Subcutaneous abdominal adipose tissue (tissue), 5 donors: ENCODE measurements around the gene ZNF761.
"Not testable (repeated sequence)": the region's sequence is repeated elsewhere in the genome, so short reads cannot be mapped to it uniquely, and the experiment has no call there.

Experiments used
- H3K27ac ChIP-seq: one replicate; pipeline ENCODE4 v1.7.0; 2013; ENCODE audit warnings: low read depth, mild to moderate bottlenecking, inconsistent platforms, low read length, moderate library complexity
- H3K27me3 ChIP-seq, 5 donors: one replicate each; pipeline ENCODE4 v1.7.0; 2013; ENCODE audit warnings: low read length in 5 of 5, inconsistent platforms in 1 of 5; ENCODE audit not compliant: control insufficient read depth in 5 of 5, insufficient read depth in 4 of 5
- H3K36me3 ChIP-seq, 5 donors: one replicate each; pipeline ENCODE4 v1.7.0; 2013; ENCODE audit warnings: low read length in 5 of 5; ENCODE audit not compliant: control insufficient read depth in 5 of 5, insufficient read depth in 5 of 5
- H3K4me1 ChIP-seq, 5 donors: one replicate each; pipeline ENCODE4 v1.7.0; 2013; ENCODE audit warnings: low read length in 5 of 5, mild to moderate bottlenecking in 3 of 5, moderate library complexity in 1 of 5; ENCODE audit not compliant: control insufficient read depth in 5 of 5, insufficient read depth in 5 of 5
- H3K4me3 ChIP-seq, 5 donors: one replicate each; pipeline ENCODE4 v1.7.0; 2013; ENCODE audit warnings: low read length in 5 of 5, low read depth in 1 of 5
- H3K9ac ChIP-seq, 5 donors: one replicate each; pipeline ENCODE4 v1.7.0; 2013; ENCODE audit warnings: low read length in 5 of 5, mild to moderate bottlenecking in 4 of 5, moderate library complexity in 3 of 5
- H3K9me3 ChIP-seq, 5 donors: one replicate each; pipeline ENCODE4 v1.7.0; 2013; ENCODE audit warnings: low read length in 5 of 5; ENCODE audit not compliant: control insufficient read depth in 5 of 5
- donor health status: healthy.
- donor health status: healthy.
- donor health status: healthy.
- donor health status: healthy.
- donor health status: healthy.

Gene ZNF761

DNA sequence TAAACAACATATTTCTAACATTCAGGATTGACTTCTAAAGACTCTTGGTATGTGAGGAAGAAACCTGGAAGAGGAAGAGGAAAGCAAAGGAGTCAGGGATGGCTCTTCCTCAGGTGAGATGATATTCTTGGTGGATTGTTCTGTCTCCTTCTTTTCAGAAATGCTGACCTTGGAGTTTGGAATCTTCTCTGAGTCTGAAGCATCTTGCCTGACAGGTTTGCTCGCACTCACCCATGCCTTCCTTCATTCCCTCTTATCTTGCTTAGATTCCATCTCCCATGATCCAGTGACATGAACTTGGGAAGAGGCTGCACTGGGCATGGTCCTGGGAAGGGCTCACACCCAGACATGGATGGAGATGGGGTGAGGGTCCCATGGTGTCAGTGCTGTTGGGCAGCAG is 33.9 kb upstream of the ZNF761 start:
- not testable (repeated sequence) for H3K4me3 ChIP-seq, H3K27me3 ChIP-seq, H3K9ac ChIP-seq, H3K9me3 ChIP-seq, H3K27ac ChIP-seq
- H3K4me1 ChIP-seq = peaks cover 4 to 23% (median 19%) of the 10 kb centered on the region in 5 donors
- peaks cover 6 to 27% (median 21%) of the 10 kb centered on the region in 5 donors for H3K36me3 ChIP-seq

DNA sequence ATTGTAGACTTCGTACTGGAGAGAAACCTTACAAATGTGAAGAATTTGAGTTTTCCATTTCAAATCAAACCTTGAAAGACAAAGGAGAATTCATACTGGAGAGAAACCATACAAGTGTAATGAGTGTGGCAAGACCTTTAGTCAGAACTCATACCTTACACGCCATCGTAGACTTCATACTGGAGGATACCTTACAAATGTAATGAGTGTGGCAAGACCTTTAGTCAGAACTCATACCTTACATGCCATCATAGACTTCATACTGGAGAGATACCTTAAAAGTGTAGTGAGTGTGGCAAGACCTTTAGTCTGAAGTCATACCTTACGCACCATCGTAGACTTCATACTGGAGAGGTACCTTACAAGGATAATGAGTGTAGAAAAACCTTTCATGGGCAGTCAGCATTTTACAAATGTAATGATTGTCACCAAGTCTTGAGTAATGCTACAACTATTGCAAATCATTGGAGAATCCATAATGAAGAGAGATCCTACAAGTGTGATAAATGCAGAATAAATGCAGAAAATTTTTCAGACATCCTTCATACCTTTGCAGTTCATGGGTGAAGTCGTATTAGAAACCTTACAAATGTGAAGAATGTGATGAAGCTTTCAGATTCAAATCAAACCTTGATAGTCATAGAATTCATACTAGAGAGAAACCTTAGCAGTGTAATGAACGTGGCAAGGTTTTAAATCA is 22.1 kb upstream of the ZNF761 start:
- Histone ChIP-seq H3K4me1 (no peaks in the 10 kb centered on the region), H3K9me3 (peaks cover 22 to 71% (median 49%) of the 10 kb centered on the region in 5 donors), H3K4me3 (peak overlapping the region in 3 of 5 donors; percentile 1 to 45 (median 37)), H3K9ac (no peak overlapping the region), H3K27me3 (no peaks in the 10 kb centered on the region), H3K36me3 (peaks cover 19 to 33% (median 28%) of the 10 kb centered on the region in 5 donors), H3K27ac (no peak overlapping the region)

DNA sequence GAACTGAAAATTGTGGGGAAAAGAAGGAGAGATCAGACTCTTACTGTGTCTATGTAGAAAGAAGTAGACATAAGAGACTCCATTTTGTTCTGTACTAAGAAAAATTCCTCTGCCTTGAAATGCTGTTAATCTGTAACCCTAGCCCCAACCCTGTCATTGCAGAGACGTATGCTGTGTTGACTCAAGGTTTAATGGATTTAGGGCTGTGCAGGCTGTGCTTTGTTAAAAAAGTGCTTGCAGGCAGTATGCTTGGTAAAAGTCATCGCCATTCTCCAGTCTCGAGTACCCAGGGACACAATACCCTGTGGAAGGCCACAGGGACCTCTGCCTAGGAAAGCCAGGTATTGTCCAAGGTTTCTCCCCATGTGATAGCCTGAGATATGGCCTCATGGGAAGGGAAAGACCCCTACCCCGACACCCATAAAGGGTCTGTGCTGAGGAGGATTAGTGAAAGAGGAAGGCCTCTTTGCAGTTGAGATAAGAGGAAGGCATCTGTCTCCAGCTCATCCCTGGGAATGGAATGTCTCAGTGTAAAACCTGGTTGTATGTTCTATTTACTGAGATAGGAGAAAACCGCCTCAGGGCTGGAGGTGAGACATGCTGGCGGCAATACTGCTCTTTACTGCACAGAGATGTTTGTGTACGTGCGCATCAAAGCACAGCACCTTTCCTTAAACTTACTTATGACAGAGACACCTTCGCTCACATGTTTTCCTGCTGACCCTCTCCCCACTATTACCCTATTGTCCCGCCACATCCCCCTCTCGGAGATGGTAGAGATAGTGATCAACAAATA is 11.1 kb upstream of the ZNF761 start:
- H3K4me3 ChIP-seq, H3K27me3 ChIP-seq, H3K9ac ChIP-seq, H3K4me1 ChIP-seq, H3K27ac ChIP-seq, H3K36me3 ChIP-seq, H3K9me3 ChIP-seq: not testable (repeated sequence)

DNA sequence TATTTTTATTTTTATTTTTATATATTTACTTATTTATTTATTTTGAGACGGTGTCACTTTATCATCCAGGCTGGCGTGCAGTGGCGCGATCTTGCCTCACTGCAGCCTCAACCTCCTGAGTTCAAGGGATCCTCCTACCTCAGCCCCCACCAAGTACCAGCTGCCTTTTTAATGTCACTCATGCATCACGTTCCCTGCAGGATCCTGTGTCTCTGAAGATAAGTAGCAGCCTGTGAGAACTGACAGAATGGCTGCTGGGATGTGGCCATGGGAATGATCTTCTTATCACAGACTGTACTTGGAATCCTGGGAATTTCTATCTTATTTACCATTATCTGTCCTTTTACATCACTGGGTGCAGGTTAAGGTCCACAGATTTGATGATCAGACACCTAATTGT is 9.2 kb upstream of the ZNF761 start:
- no peak overlapping the region for H3K27ac ChIP-seq
- no peak overlapping the region for H3K4me3 ChIP-seq
- peaks cover 0 to 2% (median 0%) of the 10 kb centered on the region in 5 donors for H3K36me3 ChIP-seq
- no peaks in the 10 kb centered on the region for H3K27me3 ChIP-seq
- no peak overlapping the region for H3K9ac ChIP-seq
- H3K9me3 ChIP-seq = no peaks in the 10 kb centered on the region
- H3K4me1 ChIP-seq = peaks cover 0 to 8% (median 2%) of the 10 kb centered on the region in 5 donors

DNA sequence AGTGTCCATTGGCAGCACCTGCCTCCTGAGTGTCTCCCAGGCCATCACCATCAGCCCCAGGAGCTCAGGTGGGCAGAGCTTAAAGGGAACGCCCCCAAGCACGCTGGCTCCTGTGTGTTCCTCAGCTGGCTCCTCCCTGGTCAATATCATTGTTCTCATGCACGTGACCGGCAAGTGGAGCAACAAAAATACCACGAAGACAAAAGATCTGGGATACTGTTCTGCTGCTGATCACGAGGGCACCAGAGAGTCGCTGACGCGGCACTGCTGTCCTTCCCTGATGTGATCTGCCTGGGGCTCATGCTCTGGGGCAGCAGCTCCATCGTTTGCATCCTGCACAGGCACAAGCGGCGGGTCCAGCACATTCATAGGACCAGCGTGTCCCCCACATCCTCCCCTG is 8.7 kb upstream of the ZNF761 start:
- H3K27ac ChIP-seq = not testable (repeated sequence)

DNA sequence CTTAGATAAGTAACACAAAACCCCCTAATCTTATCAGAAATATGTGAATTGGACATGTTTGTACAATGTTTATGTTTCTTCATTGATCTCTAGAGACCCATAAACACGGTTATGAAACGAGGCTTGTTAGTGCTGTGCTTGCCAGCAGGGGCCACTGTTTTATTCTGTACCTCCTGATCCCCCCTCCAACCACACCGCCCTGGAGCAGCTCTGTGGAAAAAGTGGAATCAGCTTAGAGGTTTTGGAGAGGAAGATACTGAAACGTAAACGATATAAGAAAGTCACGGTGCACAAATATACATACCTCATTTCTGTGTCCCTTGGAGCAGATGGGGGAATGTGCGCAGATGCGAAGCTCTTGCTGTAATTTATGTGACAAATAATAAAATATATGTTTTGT is 8.1 kb upstream of the ZNF761 start:
- not testable (repeated sequence) for H3K9ac ChIP-seq, H3K9me3 ChIP-seq, H3K4me3 ChIP-seq, H3K36me3 ChIP-seq, H3K27me3 ChIP-seq, H3K27ac ChIP-seq, H3K4me1 ChIP-seq

More for the DNA sequence above, 8.7 kb upstream of the ZNF761 start:
- not testable (repeated sequence) for H3K27me3 ChIP-seq, H3K4me3 ChIP-seq, H3K9me3 ChIP-seq, H3K4me1 ChIP-seq, H3K9ac ChIP-seq, H3K36me3 ChIP-seq

DNA sequence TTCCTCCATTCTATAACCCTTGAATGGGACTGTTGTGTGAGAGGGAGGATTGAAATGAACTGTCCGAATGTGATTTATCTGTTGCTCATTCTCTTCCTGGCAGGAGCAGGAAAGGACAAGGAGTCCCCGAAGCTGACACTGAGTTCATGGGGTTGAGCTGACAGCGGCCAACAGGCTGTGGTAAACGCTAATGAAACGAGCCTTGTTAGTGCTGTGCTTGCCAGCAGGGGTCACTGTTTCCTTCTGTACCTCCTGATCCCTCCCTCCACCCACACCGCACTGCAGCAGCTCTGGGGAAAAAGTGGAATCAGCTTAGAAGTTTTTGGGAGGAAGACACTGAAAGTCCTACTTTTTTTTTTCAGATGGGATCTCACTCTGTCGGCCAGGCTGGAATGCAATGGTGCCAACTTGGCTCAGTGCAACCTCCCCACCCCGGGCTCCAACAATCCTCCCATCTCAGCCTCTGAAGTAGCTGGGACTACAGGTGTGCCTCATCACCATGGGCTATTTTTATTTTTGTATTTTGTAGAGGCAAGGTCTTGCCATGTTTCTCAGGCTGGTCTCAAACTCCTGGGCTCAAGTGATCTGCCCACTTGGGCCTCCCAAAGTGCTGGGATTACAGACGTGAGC is 6.7 kb upstream of the ZNF761 start:
- Histone ChIP-seq H3K9me3 (no peaks in the 10 kb centered on the region), H3K27me3 (no peaks in the 10 kb centered on the region), H3K4me3 (no peak overlapping the region), H3K36me3 (peaks cover 0 to 2% (median 0%) of the 10 kb centered on the region in 5 donors), H3K27ac (no peak overlapping the region), H3K9ac (no peak overlapping the region), H3K4me1 (peaks cover 0 to 8% (median 2%) of the 10 kb centered on the region in 5 donors)

DNA sequence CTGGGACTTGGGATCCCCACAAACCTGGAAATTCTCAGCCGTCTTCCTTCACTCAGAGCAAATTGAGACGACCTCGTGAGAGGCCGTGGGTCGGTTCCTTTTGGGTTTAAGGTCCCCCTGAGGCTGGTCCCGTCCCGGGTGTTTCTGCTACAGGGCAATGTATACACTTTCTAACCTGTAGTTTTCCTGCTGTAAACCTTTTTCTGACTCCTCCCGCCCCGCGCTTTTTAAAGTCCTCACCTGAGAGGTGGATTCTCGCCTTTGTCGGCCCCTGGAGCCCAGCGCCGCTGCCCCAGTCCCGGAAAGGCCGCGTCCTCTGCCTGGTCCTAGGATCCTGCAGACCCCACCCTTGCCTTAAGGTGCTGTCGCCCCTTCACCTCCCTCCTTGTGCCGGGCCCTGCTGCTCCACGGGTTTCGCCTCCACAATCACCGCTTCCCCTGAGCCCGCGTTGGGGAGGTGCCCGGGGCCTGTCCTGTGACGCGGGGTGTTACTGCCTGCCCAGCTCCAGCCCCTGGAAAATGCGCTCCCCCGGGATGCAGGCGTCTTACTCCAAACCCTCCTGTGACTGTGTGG is 391 bp downstream of the ZNF761 start:
- Histone ChIP-seq H3K9ac (peak overlapping the region in 4 of 5 donors; percentile 84 to 94 (median 93)), H3K36me3 (peaks cover 3 to 24% (median 9%) of the 10 kb centered on the region in 5 donors), H3K4me3 (peak overlapping the region; percentile 82 to 94 (median 90)), H3K27me3 (no peaks in the 10 kb centered on the region), H3K9me3 (no peaks in the 10 kb centered on the region), H3K4me1 (peaks cover 0 to 32% (median 19%) of the 10 kb centered on the region in 5 donors), H3K27ac (peak overlapping the region; percentile 75)

DNA sequence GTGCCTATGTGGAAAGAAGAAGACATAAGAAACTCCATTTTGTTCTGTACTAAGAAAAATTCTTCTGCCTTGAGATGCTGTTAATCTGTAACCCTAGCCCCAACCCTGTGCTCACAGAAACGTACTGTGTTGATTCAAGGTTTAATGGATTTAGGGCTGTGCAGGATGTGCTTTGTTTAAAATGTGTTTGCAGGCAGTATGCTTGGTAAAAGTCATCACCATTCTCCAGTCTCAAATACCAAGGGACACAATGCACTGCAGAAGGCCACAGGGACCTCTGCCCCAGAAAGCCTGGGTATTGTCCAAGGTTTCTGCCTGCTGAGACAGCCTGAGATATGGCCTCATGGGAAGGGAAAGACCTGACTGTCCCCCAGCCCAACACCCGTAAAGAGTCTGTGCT is 12.0 kb downstream of the ZNF761 start:
- H3K27me3 ChIP-seq, H3K4me1 ChIP-seq, H3K27ac ChIP-seq, H3K9ac ChIP-seq: not testable (repeated sequence)
- peaks cover 8 to 31% (median 17%) of the 10 kb centered on the region in 5 donors for H3K9me3 ChIP-seq
- H3K36me3 ChIP-seq = peaks cover 0 to 62% (median 35%) of the 10 kb centered on the region in 5 donors
- H3K4me3 ChIP-seq = peak overlapping the region in 3 of 5 donors; percentile 1 to 42 (median 38)
